Cerebellar nuclear complex (tissue), 1 donor: ENCODE data around the gene ADH4.
"Not testable (repeated sequence)": the region's sequence is repeated elsewhere in the genome, so short reads cannot be mapped to it uniquely, and the experiment has no call there.

Experiments used
- DNase-seq, 2 experiments: peaks; one replicate each; lab custom pipeline; 2025; lab: John Stamatoyannopoulos, UW

ADH4 gene

DNA sequence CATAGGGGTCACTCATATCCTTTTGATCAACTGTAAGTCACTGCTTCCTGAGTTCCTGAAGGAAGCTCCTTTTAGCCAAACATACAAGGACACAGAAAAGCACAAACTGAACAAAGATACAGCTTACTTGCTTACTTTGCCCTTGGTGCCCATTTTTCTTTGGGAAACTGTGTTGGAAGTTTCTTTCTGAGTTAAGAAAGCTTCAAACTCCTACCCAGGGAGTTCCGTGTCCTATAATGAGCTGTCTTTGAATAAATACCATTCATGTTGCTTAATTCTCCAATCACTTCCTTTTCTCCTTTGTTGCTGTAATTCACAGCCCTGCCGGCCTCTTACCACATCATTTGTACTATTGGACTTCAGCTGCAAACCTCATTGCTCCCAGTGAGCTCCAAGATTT, at the start of gene ADH4:
Gene ADH4, minus strand, starts transcription at position 228 of the 400 bp plus-strand sequence. Its CDS starts 75 bp downstream, at position 153.
- no peak for DNase-seq

DNA sequence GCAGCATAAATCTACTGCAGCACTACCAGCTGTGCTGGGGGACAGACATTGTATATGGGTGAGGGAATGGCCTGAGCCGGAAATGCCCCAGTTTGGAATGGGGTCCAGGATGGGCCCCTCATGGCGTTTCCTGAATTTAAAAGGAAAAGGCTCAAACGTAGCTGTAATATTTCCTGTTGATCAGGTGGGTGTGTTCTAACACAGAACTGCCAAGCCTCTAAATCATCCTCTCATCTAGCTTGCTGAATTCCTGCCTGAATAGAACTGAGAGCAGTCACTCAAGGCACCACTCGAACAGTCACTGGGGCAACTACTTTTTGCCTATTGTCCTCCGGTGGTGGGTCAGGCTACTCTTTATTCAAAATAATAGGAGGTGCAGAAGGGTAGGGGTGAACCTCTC, 46.2 kb upstream of the ADH4 start:
- no peak for DNase-seq

DNA sequence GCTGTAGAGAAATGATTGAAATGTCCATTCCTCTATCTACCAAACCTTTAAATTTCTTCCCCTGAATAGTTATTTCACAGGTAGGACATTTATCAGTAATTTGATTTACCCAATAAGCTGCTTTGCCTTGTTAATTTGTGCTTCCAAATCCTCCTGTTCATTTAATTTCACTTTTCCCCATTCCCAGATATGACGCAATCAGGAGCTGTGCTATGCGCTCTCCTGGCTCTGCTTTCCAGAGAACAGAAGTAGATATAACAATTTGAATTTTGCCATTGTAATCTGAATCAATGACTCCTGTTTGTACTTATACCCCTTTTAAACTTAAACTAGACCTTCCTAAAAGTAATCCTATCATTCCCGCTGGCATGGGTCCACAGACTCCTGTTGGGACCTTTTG, 45.8 kb upstream of the ADH4 start:
- not testable (repeated sequence) for DNase-seq

DNA sequence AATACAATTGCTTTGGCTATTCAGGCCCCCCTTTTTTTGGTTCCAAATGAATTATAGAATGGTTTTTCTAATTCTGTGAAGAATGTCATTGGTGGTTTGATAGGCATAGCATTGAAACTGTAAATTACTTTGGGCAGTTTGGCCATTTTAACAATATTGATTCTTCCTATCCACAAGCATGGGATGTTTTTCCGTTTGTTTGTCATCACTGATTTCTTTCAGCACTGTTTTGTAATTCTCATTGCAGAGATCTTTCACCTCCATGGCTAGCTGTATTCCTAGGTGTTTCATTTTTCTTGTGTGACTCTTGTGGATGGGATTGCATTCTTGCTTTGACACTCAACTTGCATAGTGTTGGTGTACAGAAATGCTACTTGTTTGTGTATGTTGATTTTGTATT, 41.9 kb upstream of the ADH4 start:
- no peak for DNase-seq

DNA sequence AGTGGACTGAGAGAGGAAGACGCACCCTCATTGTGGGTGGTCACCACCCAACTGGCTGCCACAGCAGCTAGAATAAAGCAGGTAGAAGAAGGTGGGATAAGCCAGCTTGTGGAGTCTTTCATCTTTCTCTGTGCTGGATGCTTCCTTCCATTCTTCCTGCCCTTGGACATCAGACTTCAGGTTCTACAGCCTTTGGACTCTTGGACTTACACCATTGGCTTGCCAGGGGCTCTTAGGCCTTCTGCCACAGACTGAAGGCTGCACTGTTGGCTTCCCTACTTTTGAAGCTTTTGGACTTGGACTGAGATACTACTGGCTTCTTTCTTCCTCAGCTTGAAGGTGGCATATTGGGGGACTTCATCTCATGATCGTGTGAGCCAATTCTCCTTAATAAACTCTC, 41.5 kb upstream of the ADH4 start:
- DNase-seq, result no peak

DNA sequence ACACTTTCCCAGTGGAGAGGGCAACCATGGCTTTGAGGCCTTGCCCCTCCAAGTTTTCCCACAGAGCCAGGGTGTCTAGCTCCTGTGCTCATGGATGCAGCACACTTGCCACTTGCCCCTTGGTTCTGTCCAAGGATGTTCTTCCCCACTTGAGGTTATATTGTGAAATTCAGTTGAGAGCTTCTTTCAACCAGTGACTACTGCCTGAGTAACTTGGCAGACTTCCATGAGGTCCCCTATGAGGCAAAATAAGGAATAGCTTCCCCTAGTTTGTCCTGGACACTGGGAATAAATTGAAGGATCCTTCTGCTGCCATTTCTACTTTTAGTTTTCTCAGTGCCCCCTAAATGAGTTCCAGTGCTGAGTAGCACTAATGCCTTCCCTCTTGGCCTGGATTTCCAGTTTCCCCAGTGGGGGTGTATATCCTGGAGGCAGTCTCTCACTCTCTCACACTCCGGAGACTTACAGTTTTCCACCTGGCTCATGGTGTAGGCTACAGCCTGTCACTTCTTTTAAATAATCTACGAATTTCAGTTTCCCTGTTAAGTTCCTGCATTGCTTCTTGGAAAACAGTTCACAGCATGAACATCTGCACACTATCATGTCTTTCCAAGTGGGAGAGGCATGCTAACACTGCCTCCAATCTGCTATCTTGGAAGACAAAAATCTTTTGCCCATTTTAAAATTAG, 36.4 kb upstream of the ADH4 start:
- no peak for DNase-seq

DNA sequence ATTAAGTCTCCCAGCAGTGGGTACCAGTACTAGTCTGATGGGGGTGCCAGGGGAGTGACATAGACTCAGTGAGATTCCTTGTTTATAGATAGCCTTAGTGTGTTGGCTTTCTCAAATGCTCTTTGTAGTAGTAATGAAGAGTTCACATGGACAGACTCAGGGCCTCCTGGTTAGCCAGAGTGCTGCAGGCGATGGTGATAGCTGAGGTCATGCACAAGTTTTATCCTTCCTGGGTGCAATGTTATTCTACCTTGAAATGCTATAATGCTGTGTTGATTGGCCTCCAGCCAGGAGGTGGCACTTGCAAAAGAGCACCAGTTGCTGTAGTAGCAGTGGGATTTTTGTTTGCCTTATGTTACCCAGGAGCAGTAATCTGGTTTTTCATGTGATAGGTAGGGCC, 35.5 kb upstream of the ADH4 start:
- no peak for DNase-seq

DNA sequence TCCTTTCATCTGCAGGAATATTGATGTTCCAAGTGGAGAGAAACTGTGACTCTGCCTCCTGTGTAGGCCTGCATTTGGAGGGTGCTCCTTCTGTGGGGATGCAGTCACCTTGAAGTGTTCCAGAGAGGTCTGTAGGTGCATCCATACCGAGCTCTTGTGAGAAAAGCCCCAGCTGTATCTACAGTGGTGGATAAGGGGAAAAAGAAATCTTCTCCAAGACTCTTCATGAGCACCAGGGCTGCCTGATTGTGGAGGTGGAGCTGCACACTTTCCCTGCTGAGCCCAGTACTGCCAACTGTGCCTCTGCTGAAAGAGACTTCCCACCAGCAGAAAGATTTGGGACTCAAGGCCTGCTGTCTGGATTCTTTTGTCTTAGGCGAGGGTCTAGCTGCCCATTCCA, 35.1 kb upstream of the ADH4 start:
- DNase-seq, result no peak

DNA sequence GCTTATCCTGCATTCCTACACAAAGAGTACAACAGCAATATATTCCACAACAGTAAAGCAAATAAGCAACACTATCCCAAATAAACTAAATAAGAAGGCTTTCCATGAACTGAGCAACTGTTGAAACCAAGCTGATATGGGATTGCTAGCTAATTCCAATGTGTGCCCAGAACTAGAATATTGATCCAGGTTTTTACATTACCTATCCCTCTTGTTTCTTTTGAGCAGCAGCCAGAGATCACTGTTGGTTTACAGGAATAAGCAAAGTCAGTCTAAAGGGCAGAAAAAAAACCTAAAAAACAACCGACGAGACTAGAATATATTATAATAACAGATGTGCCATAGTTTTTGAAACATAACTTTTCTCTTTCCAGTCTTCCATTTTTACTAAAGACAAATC, 22.4 kb upstream of the ADH4 start:
- no peak for DNase-seq

DNA sequence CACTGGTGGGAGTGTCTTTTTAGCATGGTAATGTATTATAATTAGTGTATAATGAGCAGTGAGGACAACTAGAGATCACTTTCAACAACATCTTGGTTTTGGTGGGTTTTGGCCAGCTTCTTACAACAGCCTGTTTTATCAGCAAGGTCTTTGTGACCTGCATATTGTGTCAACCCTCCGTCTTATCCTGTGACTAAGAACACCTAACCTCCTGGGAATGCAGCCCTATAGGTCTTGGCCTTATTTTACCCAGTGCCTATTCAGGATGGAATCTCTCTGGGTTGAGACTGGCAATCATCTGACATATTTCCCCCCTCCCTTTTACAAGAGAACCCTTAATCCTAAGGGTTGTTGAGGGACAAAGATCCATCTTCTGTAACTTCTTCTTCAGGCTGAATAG, 21.9 kb upstream of the ADH4 start:
- no peak for DNase-seq

DNA sequence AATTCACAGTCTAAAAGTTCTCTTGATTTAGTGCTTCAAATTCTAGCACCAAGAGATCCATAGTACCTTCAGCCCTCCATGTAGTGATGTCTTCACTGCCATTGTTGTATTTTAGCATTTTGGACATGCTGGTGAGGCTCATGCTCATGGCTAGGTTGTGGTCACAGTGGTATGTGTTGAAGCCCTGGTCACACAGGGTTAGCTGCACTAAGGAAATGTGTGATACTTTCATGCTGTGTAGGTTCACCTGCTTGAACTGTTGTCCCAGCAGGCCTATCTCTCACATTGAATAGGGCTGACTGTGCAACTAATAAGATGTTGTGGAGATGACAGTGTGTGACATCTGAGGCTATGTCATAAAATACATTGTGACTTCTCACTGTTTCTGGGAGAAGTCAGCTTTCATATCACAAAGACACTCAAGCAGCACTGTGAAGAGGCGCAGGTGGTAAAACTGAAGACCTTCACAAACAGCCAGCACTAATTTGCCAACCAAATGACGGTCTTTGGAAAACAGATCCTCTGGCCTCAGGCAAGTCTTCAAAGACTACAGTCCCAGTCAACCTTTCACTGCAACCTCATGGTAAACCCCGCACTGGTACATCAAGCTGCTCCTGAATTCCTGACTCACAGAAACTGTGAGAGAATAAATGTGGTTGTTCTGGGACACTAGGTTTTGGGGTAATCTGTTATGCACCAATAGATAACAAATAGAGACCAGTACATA, 17.4 kb upstream of the ADH4 start:
- DNase-seq, result no peak

DNA sequence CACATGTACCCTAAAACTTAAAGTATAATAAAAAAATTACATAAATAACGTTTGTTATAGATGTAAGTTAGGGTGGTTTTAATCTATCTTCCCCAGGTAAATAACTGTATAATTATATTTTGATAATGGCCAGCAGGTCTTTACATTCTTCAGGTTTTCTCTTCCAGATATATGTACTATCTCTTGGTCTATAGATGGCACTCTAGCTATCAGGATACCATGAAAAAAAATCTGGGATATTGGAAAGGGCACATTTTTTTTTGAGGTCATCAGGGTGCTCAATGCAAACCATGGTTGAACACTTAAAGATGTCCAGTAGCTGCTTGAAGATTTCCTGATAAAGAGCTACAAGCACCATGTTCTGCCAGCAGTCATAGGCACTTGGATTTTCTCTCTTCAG, 15.6 kb upstream of the ADH4 start:
- no peak for DNase-seq

DNA sequence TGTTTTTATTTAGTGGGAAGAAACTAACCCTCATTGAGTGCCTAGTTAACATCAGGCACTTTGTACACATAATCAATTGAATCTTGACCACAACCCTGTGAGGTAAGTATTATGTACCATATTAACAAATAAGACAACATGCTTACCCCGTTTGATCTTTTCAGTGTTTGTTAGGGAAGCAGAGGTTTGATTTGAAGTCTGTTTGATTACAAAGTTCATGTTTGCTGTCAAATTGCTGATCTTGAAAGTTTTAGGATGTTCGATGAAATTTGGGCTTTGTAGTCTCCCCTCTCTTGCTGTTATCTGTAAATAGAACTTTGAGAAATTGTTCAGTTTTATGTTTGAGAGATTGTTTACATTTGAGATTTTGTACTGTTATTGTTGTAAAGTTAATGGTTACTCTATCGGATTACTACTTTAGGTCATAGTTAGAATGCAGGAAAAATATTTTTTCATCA, 13.4 kb upstream of the ADH4 start:
- DNase-seq, result no peak

DNA sequence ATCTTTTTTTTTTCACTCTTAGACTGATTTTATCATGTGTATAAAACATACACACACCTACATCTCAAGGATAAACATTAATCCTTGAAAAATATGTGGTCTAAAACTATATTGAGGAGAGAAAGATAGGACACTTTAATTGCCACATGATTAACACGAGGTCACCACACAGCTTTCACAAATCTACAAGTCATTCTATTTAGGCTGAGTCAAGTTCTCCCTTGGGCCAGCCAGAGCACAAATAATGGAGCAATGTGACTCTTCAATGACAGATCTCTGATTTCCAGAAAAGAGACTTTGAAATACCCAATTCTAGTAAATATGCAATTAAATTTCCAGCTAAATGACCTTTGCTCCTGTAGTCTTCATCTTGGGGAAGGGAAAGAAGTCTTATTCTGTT, 12.9 kb upstream of the ADH4 start:
- DNase-seq, result no peak

DNA sequence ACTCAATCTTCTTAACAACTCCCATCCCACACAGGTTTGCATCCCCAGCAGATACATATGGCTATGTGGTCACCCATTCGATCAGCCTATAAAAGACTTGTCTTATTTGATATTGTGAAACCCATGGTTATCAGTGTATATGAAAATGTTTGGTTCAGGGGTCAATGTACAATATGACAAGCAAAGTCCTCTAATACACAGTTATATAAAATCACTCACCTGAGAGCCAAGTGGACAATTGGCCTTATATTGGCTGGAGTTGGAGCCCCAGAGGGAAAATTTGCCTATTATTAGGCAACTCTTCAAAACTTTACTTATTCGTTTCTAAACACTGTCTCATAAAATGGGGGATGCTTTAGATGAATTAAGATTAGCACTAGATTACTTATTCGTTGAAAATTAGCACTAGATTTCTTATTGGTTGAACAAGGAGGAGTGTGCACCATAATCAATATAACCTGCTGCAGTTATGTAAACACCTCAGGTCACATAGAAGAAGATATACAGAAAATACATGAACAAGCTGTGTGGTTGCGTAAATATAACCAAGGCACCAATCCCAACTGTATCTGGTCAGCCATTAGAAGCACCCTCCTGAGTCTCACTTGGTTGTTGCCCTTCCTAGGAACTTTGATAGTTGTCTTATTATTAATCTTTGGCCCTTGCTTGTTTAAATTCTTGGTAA, 10.7 kb upstream of the ADH4 start:
- DNase-seq, result no peak

DNA sequence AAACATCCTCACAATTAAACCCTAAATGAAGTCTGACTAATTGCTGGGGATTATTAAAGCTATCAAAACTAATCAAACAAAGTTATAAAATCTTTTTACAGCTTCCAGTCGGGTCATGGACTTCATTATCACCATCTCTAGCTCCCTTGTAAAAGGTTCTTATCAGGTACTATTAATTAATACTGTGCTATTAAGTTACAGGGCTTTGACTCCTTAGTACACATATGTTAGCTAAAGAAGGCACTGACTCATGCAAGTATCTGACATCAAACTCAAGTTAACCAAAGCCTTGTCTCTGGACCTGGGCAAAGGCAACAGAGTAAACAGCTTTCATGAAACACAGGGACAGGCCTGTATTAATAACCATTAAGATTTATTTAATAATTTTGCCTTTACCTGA, 7.9 kb upstream of the ADH4 start:
- no peak for DNase-seq

DNA sequence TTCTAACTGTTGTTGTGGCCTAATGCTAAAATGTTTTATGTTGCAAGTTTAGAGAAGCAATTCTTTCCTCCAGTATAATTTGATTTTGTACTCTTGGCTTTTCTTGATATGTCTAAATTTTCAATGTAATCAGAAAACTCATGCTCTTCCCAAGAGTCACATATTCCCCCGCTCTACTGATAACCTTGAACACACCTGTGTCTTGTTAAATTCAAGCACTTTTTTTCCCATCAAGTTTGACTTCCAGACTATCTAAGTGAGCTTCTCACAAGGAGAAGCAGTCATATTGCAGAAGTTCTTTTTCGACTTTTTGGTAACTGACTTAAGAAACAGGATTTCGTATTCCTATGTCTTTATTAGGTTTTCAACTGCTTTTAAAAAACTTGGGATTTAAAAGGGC, 7.4 kb upstream of the ADH4 start:
- no peak for DNase-seq

DNA sequence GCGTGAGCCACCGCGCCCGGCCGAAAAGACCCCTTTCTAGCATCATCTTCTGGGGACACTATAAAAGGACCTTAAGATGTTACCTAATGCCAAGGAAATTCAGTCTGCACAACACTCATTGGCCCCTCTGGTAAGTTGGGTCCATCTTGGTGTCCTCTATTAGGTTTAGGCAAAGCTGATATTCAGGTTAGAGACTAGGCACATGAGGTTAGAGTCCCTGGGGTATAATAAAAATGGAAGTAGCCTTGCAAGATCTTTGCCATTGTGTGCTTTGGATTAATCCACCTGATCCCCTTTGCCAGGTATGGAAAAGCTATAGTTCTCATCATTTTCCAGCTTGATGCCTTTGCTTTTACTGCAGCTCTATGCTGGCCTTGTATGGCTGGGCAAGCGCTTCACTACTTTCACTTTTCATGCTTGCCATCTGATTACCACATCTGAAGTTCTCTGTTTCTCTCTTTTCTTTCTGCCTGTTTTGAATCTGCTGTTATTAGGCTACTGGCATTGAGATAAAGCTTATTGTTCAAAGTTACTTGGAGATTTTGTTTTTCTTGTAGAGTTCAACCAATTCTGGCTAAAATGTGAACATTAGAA, 5.4 kb upstream of the ADH4 start:
- no peak for DNase-seq

DNA sequence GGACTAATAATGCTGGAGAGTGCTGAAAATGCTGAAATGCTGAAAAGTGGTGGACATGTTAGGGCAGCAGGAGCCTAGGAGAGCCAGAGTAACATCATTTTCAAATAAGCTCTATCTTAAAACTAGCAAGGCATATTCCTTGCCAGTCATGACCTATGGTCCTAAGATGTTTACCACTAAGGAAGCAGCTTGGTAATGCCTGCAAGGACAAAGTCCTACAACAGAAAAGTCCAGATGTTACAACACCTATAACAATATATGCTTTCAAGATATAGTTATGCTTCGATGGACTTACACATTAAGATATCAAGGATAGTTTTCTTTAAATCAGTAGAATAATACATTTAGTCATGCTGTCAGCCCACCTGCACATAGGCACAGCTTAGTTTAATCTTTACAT, 4.5 kb upstream of the ADH4 start:
- DNase-seq, result no peak

DNA sequence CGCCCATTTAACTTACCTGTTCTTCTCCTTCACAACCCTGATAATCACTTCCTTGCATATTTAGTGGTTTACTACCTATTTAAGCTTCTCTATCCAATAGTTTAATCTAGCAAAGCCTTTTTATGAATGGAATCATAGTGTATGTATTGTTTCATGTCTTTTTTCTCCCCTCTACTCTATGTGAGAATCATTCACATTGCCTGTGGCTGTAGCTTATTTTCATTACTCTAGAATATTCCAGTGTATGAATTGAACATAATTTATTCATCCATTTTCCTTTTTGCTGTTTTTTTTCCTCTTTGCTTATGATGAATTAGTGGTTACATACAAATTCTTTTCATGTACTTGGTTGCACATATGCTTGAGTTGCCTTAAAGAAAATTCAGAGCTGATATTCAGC, 490 bp upstream of the ADH4 start:
- no peak for DNase-seq

DNA sequence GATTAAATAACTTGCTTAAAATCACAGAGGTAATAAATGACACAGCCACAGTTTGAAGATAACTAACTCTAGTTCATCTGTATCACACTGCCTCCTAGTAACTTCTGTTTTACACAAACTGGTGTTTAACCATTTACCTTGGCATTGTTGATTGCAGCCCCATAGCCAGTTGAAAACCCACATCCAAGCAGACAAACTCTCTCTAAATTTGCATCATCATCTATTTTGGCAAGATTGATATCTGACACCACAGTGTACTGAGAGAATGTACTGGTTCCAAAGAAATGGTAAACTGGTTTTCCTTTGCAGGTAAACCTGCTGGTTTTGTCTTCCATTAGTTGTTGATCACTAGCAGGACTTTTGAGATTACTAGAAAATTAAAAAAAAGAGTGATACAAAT, 7.8 kb downstream of the ADH4 start:
- no peak for DNase-seq

DNA sequence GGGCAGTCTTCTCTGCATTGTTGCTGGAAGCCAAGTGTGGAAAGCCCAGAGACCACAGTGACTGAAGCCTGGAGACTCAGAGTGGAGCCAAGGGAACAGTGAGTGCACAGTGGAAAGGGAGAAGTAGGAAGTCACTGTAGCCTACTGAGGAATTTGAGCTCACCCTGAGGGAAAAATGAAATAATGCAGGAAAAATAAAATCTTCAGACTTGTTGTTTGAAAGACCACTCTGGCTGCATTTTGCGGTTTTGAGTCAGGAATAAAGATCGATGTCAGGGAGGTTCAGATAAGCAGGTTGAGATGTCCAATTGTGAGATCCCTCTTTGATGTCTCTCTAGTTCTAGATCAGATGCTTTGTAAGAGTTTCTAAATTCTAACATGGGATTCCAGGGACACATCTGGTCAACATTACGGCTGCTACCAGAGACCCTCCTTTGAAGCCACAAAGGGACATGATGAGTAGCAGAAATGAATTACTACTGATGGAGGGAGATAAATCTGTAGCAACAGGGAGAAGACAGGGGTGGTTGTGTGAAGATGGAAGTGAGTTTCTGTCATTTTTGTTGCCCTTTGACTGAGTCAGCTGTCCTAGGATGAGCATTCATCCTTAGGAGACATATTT, 8.4 kb downstream of the ADH4 start:
- DNase-seq, result no peak
